GM12878 (cell line): ENCODE results near the gene ATRN. TPM values are rescaled to one million over a fixed set of nuclear protein-coding genes. Genes with fewer than 3 reads are reported as not detected.

Experiments used
- ATAC-seq: fragments of 200-7000 bp; cut with Tn5 transposase; 3 replicates; pipeline ENCODE4 v1.9.1; 2020; ENCODE audit warnings: mild to moderate bottlenecking, moderate library complexity
- BruUV-seq: library from RNA; stranded (reverse); fragments of 400-500 nt; replicated peaks from 2 replicates; lab custom pipeline; 2021; lab: Mats Ljungman, UMichigan
- CTCF ChIA-PET: fragments of 300-600 bp; sonication (Branson Sonifier 250); formaldehyde crosslinking; extraction: SDS; loops from one replicate; lab custom pipeline; 2021; ENCODE audit warnings: inconsistent platforms; lab: Yijun Ruan, JAX
- POLR2A ChIA-PET: fragments of 350-600 bp; formaldehyde crosslinking; extraction: SDS; loops from one replicate; lab custom pipeline; 2021; ENCODE audit warnings: inconsistent platforms; lab: Charles Lee
- RAD21 ChIA-PET: fragments of 300-600 bp; sonication (Branson Sonifier 250); formaldehyde crosslinking; loops from one replicate; lab custom pipeline; 2023; ENCODE audit warnings: antibody characterized with exemption; ENCODE audit not compliant: unreplicated experiment; lab: Charles Lee
- SMC1A ChIA-PET: fragments of 300-600 bp; sonication (Branson Sonifier 250); formaldehyde crosslinking; loops from one replicate; lab custom pipeline; 2023; ENCODE audit not compliant: unreplicated experiment, uncharacterized antibody; lab: Charles Lee
- DNase-seq: peaks from one replicate; pipeline ENCODE4 v3.0.0-alpha.2; 2011; ENCODE audit warnings: low read depth, low spot score
- FAIRE-seq: peaks from 3 replicates; lab custom pipeline; 2011; peaks lifted over from hg19 to GRCh38; lab: Jason Lieb, UNC
- H2AFZ ChIP-seq: 2 replicates; pipeline ENCODE4 v1.6.0; 2011; ENCODE audit warnings: low read depth, low read length, control low read depth; ENCODE audit not compliant: control insufficient read depth
- H3K27ac ChIP-seq: 2 replicates; pipeline ENCODE4 v1.5.1; 2011; ENCODE audit warnings: control low read depth; ENCODE audit not compliant: control insufficient read depth, insufficient read depth
- H3K27me3 ChIP-seq, 2 experiments: replicated peaks in 1 of 2; 2 replicates each; pipeline versions ENCODE4 v1.6.0 to v1.6.1; 2011; ENCODE audit warnings: low read length in 1 of 2; ENCODE audit not compliant: control insufficient read depth in 2 of 2, insufficient read depth in 2 of 2
- H3K36me3 ChIP-seq, 2 experiments: 2 replicates each; pipeline ENCODE4 v1.5.1; 2011; ENCODE audit warnings: low read length in 1 of 2; ENCODE audit not compliant: control insufficient read depth in 2 of 2, insufficient read depth in 2 of 2
- H3K4me1 ChIP-seq: 2 replicates; pipeline ENCODE4 v1.6.1; 2011; ENCODE audit warnings: mild to moderate bottlenecking, low read length, moderate library complexity, mixed read lengths; ENCODE audit not compliant: control insufficient read depth, insufficient read depth
- H3K4me2 ChIP-seq: 2 replicates; pipeline ENCODE4 v1.6.0; 2011; ENCODE audit warnings: control low read depth; ENCODE audit not compliant: control insufficient read depth, insufficient read depth
- H3K4me3 ChIP-seq: fragments of 200-600 bp; sonication (generic); 2 replicates; pipeline ENCODE4 v1.5.1; 2016
- H3K79me2 ChIP-seq: 2 replicates; pipeline ENCODE4 v1.6.0; 2011; ENCODE audit warnings: low read length; ENCODE audit not compliant: control insufficient read depth, insufficient read depth
- H3K9ac ChIP-seq: 2 replicates; pipeline ENCODE4 v1.8.0; 2011; ENCODE audit warnings: low read length, control low read depth, mixed read lengths; ENCODE audit not compliant: control insufficient read depth, insufficient read depth
- H3K9me3 ChIP-seq: replicated peaks from 3 replicates; pipeline ENCODE4 v1.5.1; 2011; ENCODE audit warnings: mild to moderate bottlenecking, low read length; ENCODE audit not compliant: control insufficient read depth, insufficient read depth
- H4K20me1 ChIP-seq: 2 replicates; pipeline ENCODE4 v1.6.0; 2011; ENCODE audit not compliant: control insufficient read depth, insufficient read depth
- ASH2L ChIP-seq: fragments of 300-600, 200-600 bp; sonication (generic); IDR thresholded peaks from 2 replicates; pipeline ENCODE4 v1.6.1; 2017; ENCODE audit warnings: low read depth, mild to moderate bottlenecking, borderline replicate concordance
- E2F4 ChIP-seq: IDR thresholded peaks from 2 replicates; pipeline ENCODE4 v1.6.1; 2012; ENCODE audit warnings: low read depth, low read length, improper control_type of control experiment
- IKZF1 ChIP-seq: fragments of 450-650 bp; conservative IDR thresholded peaks from 2 replicates; pipeline ENCODE4 v1.6.1; 2017; ENCODE audit warnings: antibody characterized with exemption, mild to moderate bottlenecking
- JUNB ChIP-seq: IDR thresholded peaks from 2 replicates; pipeline ENCODE4 v1.6.1; 2016; ENCODE audit warnings: antibody characterized with exemption, mild to moderate bottlenecking
- LARP7 ChIP-seq: fragments of 450-650 bp; IDR thresholded peaks from 2 replicates; pipeline ENCODE4 v1.6.1; 2017; ENCODE audit warnings: mild to moderate bottlenecking
- NBN ChIP-seq: fragments of 450-650 bp; IDR thresholded peaks from 2 replicates; pipeline ENCODE4 v1.6.1; 2016
- NFYB ChIP-seq: IDR thresholded peaks from 2 replicates; pipeline ENCODE4 v1.6.1; 2011; ENCODE audit warnings: low read depth, mild to moderate bottlenecking, low read length, improper control_type of control experiment, moderate library complexity; ENCODE audit not compliant: insufficient read depth
- NR2C1 ChIP-seq: fragments of 450-650 bp; IDR thresholded peaks from 2 replicates; pipeline ENCODE4 v1.6.1; 2017; ENCODE audit warnings: antibody characterized with exemption, mild to moderate bottlenecking, moderate library complexity
- RBBP5 ChIP-seq: fragments of 200-600 bp; sonication (generic); conservative IDR thresholded peaks from 2 replicates; pipeline ENCODE4 v1.6.1; 2016
- ZNF274 ChIP-seq: IDR thresholded peaks from one replicate; pipeline ENCODE4 v1.8.0; 2011; ENCODE audit not compliant: insufficient read length, insufficient read depth
- WGBS: methylation state at CpG from one replicate; pipeline ENCODE4 v1.1.6; 2016; ENCODE audit warnings: low lambda C conversion rate; ENCODE audit not compliant: insufficient replicate concordance, insufficient coverage; ENCODE audit errors: missing lambda C conversion rate; 5-methylcytosine and 5-hydroxymethylcytosine counted together
- in situ Hi-C: fragments of 300-500 bp; cut with MboI; formaldehyde crosslinking; loops from 9 replicates; pipeline ENCODE4 v1.14.3; 2018; ENCODE audit warnings: mixed read lengths
- intact Hi-C: fragments of 100-400 bp; cut with micrococcal nuclease; formaldehyde crosslinking; loops from one replicate; pipeline ENCODE4 v1.14.2; 2022; ENCODE audit not compliant: unreplicated experiment
- polyA plus RNA-seq, 11 experiments: library from polyadenylated mRNA; depleted of rRNA in 4 of 11; unstranded in 6 of 11; stranded (reverse) in 5 of 11; fragments of >200 nt; fragmentation: Nextera tagmentation in 4 of 11; fragmentation: Illumina TruSeq in 1 of 11; extraction: Ambion mirVana in 4 of 11; extraction: Trizol in 1 of 11; gene quantifications; 1 replicate in 1 of 11; 2 replicates in 10 of 11; pipeline versions ENCODE4 v1.2.1 to v1.2.3, GENCODE V29; 2011 to 2016; ENCODE audit warnings: inconsistent platforms in 2 of 11, missing spikeins in 2 of 11, low read depth in 1 of 11
- total RNA-seq, 4 experiments: library from RNA; depleted of rRNA in 3 of 4; stranded (reverse); fragments of >200 nt in 3 of 4; fragmentation: Illumina TruSeq in 1 of 4; extraction: Trizol in 1 of 4; gene quantifications; 2 replicates each; pipeline versions ENCODE4 v1.2.1 to v1.2.3, GENCODE V29; 2013 to 2021
- TF ChIP-seq, protein P1 (sequence below): fragments of 450-650 bp; IDR thresholded peaks from 2 replicates; pipeline ENCODE4 v1.6.1; 2017; ENCODE audit warnings: low read depth, mild to moderate bottlenecking, moderate library complexity
- TF ChIP-seq, protein P2 (sequence below): IDR thresholded peaks from 2 replicates; pipeline ENCODE4 v1.6.1; 2011; ENCODE audit warnings: low read depth, low read length, improper control_type of control experiment, borderline replicate concordance
- TF ChIP-seq, protein P3 (sequence below): fragments of 450-650 bp; IDR thresholded peaks from 2 replicates; pipeline ENCODE4 v1.6.1; 2016; ENCODE audit warnings: mild to moderate bottlenecking, moderate library complexity, borderline replicate concordance
- TF ChIP-seq, protein P4 (sequence below): fragments of 450-650 bp; IDR thresholded peaks from 2 replicates; pipeline ENCODE4 v1.6.1; 2017; ENCODE audit warnings: borderline replicate concordance

ATRN gene
- total and polyA plus RNA-seq, 10 of the 15 experiments (the other 5 are each of a cell fraction or from before 2014, with no cell fraction given): 0.71 to 11.6 (median 6.9) TPM

- no peaks in the 10 kb centered on the region for H4K20me1 ChIP-seq
- ChIA-PET RAD21 (no interaction called here), CTCF (no interaction called here), POLR2A (no interaction called here)
- H3K4me3 ChIP-seq: no peak overlapping the region
- H3K4me1 ChIP-seq: peaks cover 13% of the 10 kb centered on the region
- no peak overlapping the region for H2AFZ ChIP-seq
- no TSS peak for BruUV-seq
- WGBS: 63% methylated on average over 13 of the region's 13 CpGs
- H3K79me2 ChIP-seq: no peaks in the 10 kb centered on the region
- FAIRE-seq (no peak), DNase-seq (no peak)
- intact Hi-C loops: no loop called here
- H3K9ac ChIP-seq: no peak overlapping the region
- TF ChIP-seq RBBP5 (no peak), JUNB (no peak), ASH2L (no peak), ZNF274 (no peak), E2F4 (no peak), NBN (no peak), NR2C1 (no peak), IKZF1 (no peak), LARP7 (no peak), NFYB (no peak)
- TF ChIP-seq, protein P1, sequence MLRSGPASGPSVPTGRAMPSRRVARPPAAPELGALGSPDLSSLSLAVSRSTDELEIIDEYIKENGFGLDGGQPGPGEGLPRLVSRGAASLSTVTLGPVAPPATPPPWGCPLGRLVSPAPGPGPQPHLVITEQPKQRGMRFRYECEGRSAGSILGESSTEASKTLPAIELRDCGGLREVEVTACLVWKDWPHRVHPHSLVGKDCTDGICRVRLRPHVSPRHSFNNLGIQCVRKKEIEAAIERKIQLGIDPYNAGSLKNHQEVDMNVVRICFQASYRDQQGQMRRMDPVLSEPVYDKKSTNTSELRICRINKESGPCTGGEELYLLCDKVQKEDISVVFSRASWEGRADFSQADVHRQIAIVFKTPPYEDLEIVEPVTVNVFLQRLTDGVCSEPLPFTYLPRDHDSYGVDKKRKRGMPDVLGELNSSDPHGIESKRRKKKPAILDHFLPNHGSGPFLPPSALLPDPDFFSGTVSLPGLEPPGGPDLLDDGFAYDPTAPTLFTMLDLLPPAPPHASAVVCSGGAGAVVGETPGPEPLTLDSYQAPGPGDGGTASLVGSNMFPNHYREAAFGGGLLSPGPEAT: no peak
- TF ChIP-seq, protein P2, sequence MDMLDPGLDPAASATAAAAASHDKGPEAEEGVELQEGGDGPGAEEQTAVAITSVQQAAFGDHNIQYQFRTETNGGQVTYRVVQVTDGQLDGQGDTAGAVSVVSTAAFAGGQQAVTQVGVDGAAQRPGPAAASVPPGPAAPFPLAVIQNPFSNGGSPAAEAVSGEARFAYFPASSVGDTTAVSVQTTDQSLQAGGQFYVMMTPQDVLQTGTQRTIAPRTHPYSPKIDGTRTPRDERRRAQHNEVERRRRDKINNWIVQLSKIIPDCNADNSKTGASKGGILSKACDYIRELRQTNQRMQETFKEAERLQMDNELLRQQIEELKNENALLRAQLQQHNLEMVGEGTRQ: no peak
- TF ChIP-seq, protein P3, sequence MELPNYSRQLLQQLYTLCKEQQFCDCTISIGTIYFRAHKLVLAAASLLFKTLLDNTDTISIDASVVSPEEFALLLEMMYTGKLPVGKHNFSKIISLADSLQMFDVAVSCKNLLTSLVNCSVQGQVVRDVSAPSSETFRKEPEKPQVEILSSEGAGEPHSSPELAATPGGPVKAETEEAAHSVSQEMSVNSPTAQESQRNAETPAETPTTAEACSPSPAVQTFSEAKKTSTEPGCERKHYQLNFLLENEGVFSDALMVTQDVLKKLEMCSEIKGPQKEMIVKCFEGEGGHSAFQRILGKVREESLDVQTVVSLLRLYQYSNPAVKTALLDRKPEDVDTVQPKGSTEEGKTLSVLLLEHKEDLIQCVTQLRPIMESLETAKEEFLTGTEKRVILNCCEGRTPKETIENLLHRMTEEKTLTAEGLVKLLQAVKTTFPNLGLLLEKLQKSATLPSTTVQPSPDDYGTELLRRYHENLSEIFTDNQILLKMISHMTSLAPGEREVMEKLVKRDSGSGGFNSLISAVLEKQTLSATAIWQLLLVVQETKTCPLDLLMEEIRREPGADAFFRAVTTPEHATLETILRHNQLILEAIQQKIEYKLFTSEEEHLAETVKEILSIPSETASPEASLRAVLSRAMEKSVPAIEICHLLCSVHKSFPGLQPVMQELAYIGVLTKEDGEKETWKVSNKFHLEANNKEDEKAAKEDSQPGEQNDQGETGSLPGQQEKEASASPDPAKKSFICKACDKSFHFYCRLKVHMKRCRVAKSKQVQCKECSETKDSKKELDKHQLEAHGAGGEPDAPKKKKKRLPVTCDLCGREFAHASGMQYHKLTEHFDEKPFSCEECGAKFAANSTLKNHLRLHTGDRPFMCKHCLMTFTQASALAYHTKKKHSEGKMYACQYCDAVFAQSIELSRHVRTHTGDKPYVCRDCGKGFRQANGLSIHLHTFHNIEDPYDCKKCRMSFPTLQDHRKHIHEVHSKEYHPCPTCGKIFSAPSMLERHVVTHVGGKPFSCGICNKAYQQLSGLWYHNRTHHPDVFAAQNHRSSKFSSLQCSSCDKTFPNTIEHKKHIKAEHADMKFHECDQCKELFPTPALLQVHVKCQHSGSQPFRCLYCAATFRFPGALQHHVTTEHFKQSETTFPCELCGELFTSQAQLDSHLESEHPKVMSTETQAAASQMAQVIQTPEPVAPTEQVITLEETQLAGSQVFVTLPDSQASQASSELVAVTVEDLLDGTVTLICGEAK: no peak
- TF ChIP-seq, protein P4, sequence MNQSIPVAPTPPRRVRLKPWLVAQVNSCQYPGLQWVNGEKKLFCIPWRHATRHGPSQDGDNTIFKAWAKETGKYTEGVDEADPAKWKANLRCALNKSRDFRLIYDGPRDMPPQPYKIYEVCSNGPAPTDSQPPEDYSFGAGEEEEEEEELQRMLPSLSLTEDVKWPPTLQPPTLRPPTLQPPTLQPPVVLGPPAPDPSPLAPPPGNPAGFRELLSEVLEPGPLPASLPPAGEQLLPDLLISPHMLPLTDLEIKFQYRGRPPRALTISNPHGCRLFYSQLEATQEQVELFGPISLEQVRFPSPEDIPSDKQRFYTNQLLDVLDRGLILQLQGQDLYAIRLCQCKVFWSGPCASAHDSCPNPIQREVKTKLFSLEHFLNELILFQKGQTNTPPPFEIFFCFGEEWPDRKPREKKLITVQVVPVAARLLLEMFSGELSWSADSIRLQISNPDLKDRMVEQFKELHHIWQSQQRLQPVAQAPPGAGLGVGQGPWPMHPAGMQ: no peak
- TF ChIP-seq, all 136 proteins: peak for 0
- Histone ChIP-seq H3K4me2 (no peak overlapping the region), H3K27me3 (peaks cover 0 to 5% of the 10 kb centered on the region in 2 experiments; a peak in 2 of 4 replicates), H3K9me3 (no peaks in the 10 kb centered on the region), H3K27ac (no peak overlapping the region), H3K36me3 (no peaks in the 10 kb centered on the region)
- SMC1A ChIA-PET: interaction anchor here (0.8 kb wide), 1 partner anchor 11 kb away, joined by 3 read pairs; no protein-coding TSS in a partner anchor
- no peak for ATAC-seq
- in situ Hi-C loops: no loop called here
These were observed 199.0 kb downstream of the ATRN start for GRCh38 chr20:3669710-3670367.
